Activated naive CD4-positive, alpha-beta T cell treated with anti-CD3 and anti-CD28 coated beads, Interleukin-2, amount 50 U/mL, for 72 hours (primary cell): Measurements from ENCODE around the gene GPN1. TPM values are rescaled to one million over a fixed set of nuclear protein-coding genes. Genes with fewer than 3 reads are reported as not detected.
A peak's percentile ranks its signal among the peaks of the same experiment; 100 is the strongest.
"Not testable (repeated sequence)": the region's sequence is repeated elsewhere in the genome, so short reads cannot be mapped to it uniquely, and the experiment has no call there.

Source experiments
- ATAC-seq, 2 donors: fragments of 150-1000 bp; cut with Tn5 transposase; 2 replicates each; pipeline ENCODE4 v1.10.0; 2021; ENCODE audit warnings: mild to moderate bottlenecking in 2 of 2, moderate library complexity in 2 of 2
- DNase-seq, 2 donors: peaks; one replicate each; pipeline ENCODE4 v3.0.0; 2021 to 2022; ENCODE audit warnings: low spot score in 2 of 2
- H3K27ac Mint-ChIP-seq, 2 donors: one replicate each; pipeline ENCODE4 v1.8.0; 2022; ENCODE audit warnings: mild to moderate bottlenecking in 2 of 2, mixed read lengths in 2 of 2
- H3K36me3 Mint-ChIP-seq, 2 donors: one replicate each; pipeline ENCODE4 v1.8.0; 2022; ENCODE audit warnings: mixed read lengths in 2 of 2
- H3K9me3 Mint-ChIP-seq, 2 donors: one replicate each; pipeline ENCODE4 v1.8.0; 2022; ENCODE audit warnings: mixed read lengths in 2 of 2
- total RNA-seq, 2 donors: library from RNA; stranded (reverse); gene quantifications; one replicate each; pipeline ENCODE4 v1.2.3, GENCODE V29; 2022

Gene GPN1
- total RNA-seq, 2 donors from 2014 or later = 38.9 to 43.0 TPM

- DNase-seq = no peak
- H3K9me3 Mint-ChIP-seq = peaks cover 0 to 5% of the 10 kb centered on the region in 2 donors
- H3K36me3 Mint-ChIP-seq = peaks cover 10 to 29% of the 10 kb centered on the region in 2 donors
- H3K27ac Mint-ChIP-seq = peak overlapping the region; percentile 12 to 53
- peak in 1 of 2 donors; percentile 7 for ATAC-seq
These were observed 23.5 kb downstream of the GPN1 start for GRCh38 chr2:27652341-27652740.

- Mint-ChIP-seq H3K27ac (peak overlapping the region; percentile 24 to 53), H3K9me3 (peaks cover 0 to 5% of the 10 kb centered on the region in 2 donors), H3K36me3 (peaks cover 5 to 29% of the 10 kb centered on the region in 2 donors)
- ATAC-seq (peak; percentile 36 to 70), DNase-seq (no peak)
These were observed 23.9 kb downstream of the GPN1 start for GRCh38 chr2:27652790-27653189.

GRCh38 chr2:27653397-27653796 lies 24.5 kb downstream of the GPN1 start:
- Mint-ChIP-seq H3K36me3 (peaks cover 0 to 29% of the 10 kb centered on the region in 2 donors), H3K27ac (peak overlapping the region; percentile 24 to 62), H3K9me3 (peaks cover 0 to 5% of the 10 kb centered on the region in 2 donors)
- no peak for DNase-seq
- peak; percentile 38 to 58 for ATAC-seq

- H3K9me3 Mint-ChIP-seq = peaks cover 0 to 5% of the 10 kb centered on the region in 2 donors
- DNase-seq (no peak), ATAC-seq (peak in 1 of 2 donors; percentile 32)
- H3K36me3 Mint-ChIP-seq = peaks cover 0 to 25% of the 10 kb centered on the region in 2 donors
- H3K27ac Mint-ChIP-seq = peak overlapping the region in 1 of 2 donors; percentile 67
These were observed 26.5 kb downstream of the GPN1 start for GRCh38 chr2:27655155-27655951.

GRCh38 chr2:27661371-27661770 lies 32.5 kb downstream of the GPN1 start:
- no peak for DNase-seq
- ATAC-seq = no peak
- Mint-ChIP-seq H3K36me3 (peaks cover 14 to 24% of the 10 kb centered on the region in 2 donors), H3K9me3 (no peaks in the 10 kb centered on the region), H3K27ac (peak overlapping the region in 1 of 2 donors; percentile 95)

- no peaks in the 10 kb centered on the region for H3K9me3 Mint-ChIP-seq
- peaks cover 14 to 24% of the 10 kb centered on the region in 2 donors for H3K36me3 Mint-ChIP-seq
- peak; percentile 77 to 82 for DNase-seq
These were observed 34.7 kb downstream of the GPN1 start, which contains the start of the genes SLC4A1AP and SUPT7L for GRCh38 chr2:27663285-27664153. Gene SLC4A1AP (plus strand): TSS chr2:27663889. CDS start chr2:27663915, 26 bp downstream. Gene SUPT7L (minus strand): TSS chr2:27663614. CDS start chr2:27662192, 1,422 bp downstream.

GRCh38 chr2:27664154-27664574 lies 35.3 kb downstream of the GPN1 start:
- DNase-seq = no peak
- Mint-ChIP-seq H3K9me3 (no peaks in the 10 kb centered on the region), H3K36me3 (peaks cover 14 to 24% of the 10 kb centered on the region in 2 donors), H3K27ac (peak overlapping the region; percentile 95 to 99)
- ATAC-seq = peak; percentile 9 to 35

More at GRCh38 chr2:27663285-27664153, 34.7 kb downstream of the GPN1 start, which contains the start of the genes SLC4A1AP and SUPT7L:
- H3K27ac Mint-ChIP-seq = peak within 1 kb of the TSS; percentile 95 to 99
- ATAC-seq = peak; percentile 87 to 97

- peaks cover 14 to 24% of the 10 kb centered on the region in 2 donors for H3K36me3 Mint-ChIP-seq
- H3K27ac Mint-ChIP-seq = peak overlapping the region; percentile 65 to 95
- no peak for DNase-seq
- no peaks in the 10 kb centered on the region for H3K9me3 Mint-ChIP-seq
- ATAC-seq = no peak
These were observed 35.9 kb downstream of the GPN1 start for GRCh38 chr2:27664622-27665363.

- no peaks in the 10 kb centered on the region for H3K9me3 Mint-ChIP-seq
- H3K36me3 Mint-ChIP-seq = peaks cover 11 to 23% of the 10 kb centered on the region in 2 donors
- no peak for ATAC-seq
- no peak overlapping the region for H3K27ac Mint-ChIP-seq
- DNase-seq = no peak
These were observed 38.6 kb downstream of the GPN1 start for GRCh38 chr2:27667446-27667845.

GRCh38 chr2:27671235-27671634 lies 42.4 kb downstream of the GPN1 start:
- ATAC-seq (no peak), DNase-seq (no peak)
- H3K9me3 Mint-ChIP-seq = no peaks in the 10 kb centered on the region
- H3K27ac Mint-ChIP-seq = peak overlapping the region; percentile 42 to 45
- peaks cover 5% of the 10 kb centered on the region in 2 donors for H3K36me3 Mint-ChIP-seq

- Mint-ChIP-seq H3K27ac (peak overlapping the region in 1 of 2 donors; percentile 40), H3K9me3 (no peaks in the 10 kb centered on the region), H3K36me3 (peaks cover 5% of the 10 kb centered on the region in 2 donors)
- ATAC-seq = no peak
- no peak for DNase-seq
These were observed 44.1 kb downstream of the GPN1 start for GRCh38 chr2:27672723-27673486.

GRCh38 chr2:27680571-27680970 lies 51.7 kb downstream of the GPN1 start:
- H3K27ac Mint-ChIP-seq = peak overlapping the region in 1 of 2 donors; percentile 84
- peaks cover 14 to 15% of the 10 kb centered on the region in 2 donors for H3K36me3 Mint-ChIP-seq
- no peak for ATAC-seq
- no peaks in the 10 kb centered on the region for H3K9me3 Mint-ChIP-seq
- DNase-seq = no peak

GRCh38 chr2:27681841-27682240 lies 53.0 kb downstream of the GPN1 start:
- Mint-ChIP-seq H3K36me3 (peaks cover 14 to 15% of the 10 kb centered on the region in 2 donors), H3K9me3 (no peaks in the 10 kb centered on the region), H3K27ac (peak overlapping the region; percentile 84 to 92)
- ATAC-seq (peak; percentile 70 to 83), DNase-seq (no peak)

- H3K36me3 Mint-ChIP-seq = peaks cover 14 to 15% of the 10 kb centered on the region in 2 donors
- ATAC-seq = peak; percentile 87 to 90
- H3K27ac Mint-ChIP-seq = peak overlapping the region; percentile 84 to 92
- not testable (repeated sequence) for H3K9me3 Mint-ChIP-seq, DNase-seq
These were observed 53.5 kb downstream of the GPN1 start for GRCh38 chr2:27682334-27682771.

- DNase-seq (peak; percentile 69 to 95), ATAC-seq (peak; percentile 54 to 65)
- peaks cover 14 to 15% of the 10 kb centered on the region in 2 donors for H3K36me3 Mint-ChIP-seq
- no peaks in the 10 kb centered on the region for H3K9me3 Mint-ChIP-seq
- H3K27ac Mint-ChIP-seq = peak overlapping the region; percentile 84 to 92
These were observed 54.7 kb downstream of the GPN1 start for GRCh38 chr2:27683390-27684071.
